GM12875 (cell line): Measurements from ENCODE around the gene AKAP12.

Experiments used
- H3K4me3 ChIP-seq: one replicate; pipeline ENCODE4 v1.5.1; 2011; ENCODE audit warnings: low read depth, low read length, control low read depth
- CTCF ChIP-seq: IDR thresholded peaks from 2 replicates; pipeline ENCODE4 v1.5.1; 2011; ENCODE audit warnings: low read depth, mild to moderate bottlenecking, control low read depth, inconsistent platforms, low read length, moderate library complexity, borderline replicate concordance; ENCODE audit not compliant: insufficient read depth

Gene AKAP12

DNA sequence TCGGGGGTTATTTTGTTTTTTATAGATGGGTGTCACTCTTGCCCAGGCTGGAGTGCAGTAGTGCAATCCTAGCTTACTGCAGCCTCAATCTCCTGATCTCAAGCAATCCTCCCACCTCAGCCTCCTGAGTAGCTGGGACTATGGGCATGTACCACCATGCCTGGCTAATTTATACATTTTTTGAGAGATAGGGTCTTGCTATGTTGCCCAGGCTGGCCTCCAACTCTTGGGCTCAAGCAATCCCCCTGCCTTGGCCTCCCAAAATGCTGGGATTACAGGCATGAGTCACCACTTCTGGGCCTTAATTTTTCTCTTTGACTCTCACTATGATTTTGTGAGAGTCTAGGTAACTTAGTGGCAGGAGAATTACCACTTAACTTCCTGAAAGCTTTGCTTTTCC, 23.3 kb downstream of the AKAP12 start:
- H3K4me3 ChIP-seq: no peak overlapping the region
- no peak for TF ChIP-seq CTCF

DNA sequence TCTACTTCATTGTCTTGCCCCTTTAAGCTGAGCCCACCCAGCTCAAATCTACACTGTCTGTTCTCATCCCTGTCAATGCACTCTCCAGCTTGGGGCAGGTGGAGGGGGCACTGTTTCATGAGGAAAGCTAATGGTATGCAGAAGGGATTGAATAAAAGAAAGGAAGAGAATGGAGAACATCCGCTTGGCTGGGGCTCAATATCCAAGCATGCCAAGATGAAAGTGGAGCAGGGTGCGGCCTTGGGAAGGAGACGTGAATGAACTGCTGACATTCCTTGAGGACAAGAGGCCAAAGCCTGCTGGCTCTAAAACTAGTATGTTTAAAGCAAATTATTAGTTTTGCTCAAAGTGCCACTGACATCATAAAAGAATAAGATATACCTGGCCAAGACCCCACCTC, 24.2 kb downstream of the AKAP12 start:
- no peak for TF ChIP-seq CTCF
- H3K4me3 ChIP-seq: no peak overlapping the region

- no peak overlapping the region for H3K4me3 ChIP-seq
- TF ChIP-seq CTCF: no peak
These were observed 25.5 kb downstream of the AKAP12 start for GRCh38 chr6:151265282-151265681.

GRCh38 chr6:151269321-151269995, 29.7 kb downstream of the AKAP12 start:
- TF ChIP-seq CTCF: no peak
- H3K4me3 ChIP-seq: no peak overlapping the region

GRCh38 chr6:151275121-151275520, 35.4 kb downstream of the AKAP12 start:
- H3K4me3 ChIP-seq: no peak overlapping the region
- no peak for TF ChIP-seq CTCF

- no peak for TF ChIP-seq CTCF
- no peak overlapping the region for H3K4me3 ChIP-seq
These were observed 35.8 kb downstream of the AKAP12 start for GRCh38 chr6:151275566-151275965.

- no peak for TF ChIP-seq CTCF
These were observed 36.5 kb downstream of the AKAP12 start for GRCh38 chr6:151276112-151276740.

More at GRCh38 chr6:151276112-151276740, 36.5 kb downstream of the AKAP12 start:
- H3K4me3 ChIP-seq: no peak overlapping the region
